HCEC 1CT (cell line): Measurements from ENCODE around the gene CSH1.

ENCODE experiments used
- DNase-seq: peaks from one replicate; pipeline ENCODE4 v3.0.0-alpha.2; 2017

The CSH1 gene

GRCh38 chr17:63855185-63855584 is 41.2 kb downstream of the CSH1 start:
- DNase-seq, result no peak

- DNase-seq, result no peak
These were observed 41.7 kb downstream of the CSH1 start for GRCh38 chr17:63854709-63855108.

GRCh38 chr17:63853260-63853659 is 43.1 kb downstream of the CSH1 start:
- no peak for DNase-seq

- DNase-seq, result no peak
These were observed 46.0 kb downstream of the CSH1 start for GRCh38 chr17:63850401-63850800.

GRCh38 chr17:63848834-63849689 is 47.3 kb downstream of the CSH1 start:
- DNase-seq, result no peak

GRCh38 chr17:63847525-63848249 is 48.7 kb downstream of the CSH1 start:
- no peak for DNase-seq

- no peak for DNase-seq
These were observed 50.9 kb downstream of the CSH1 start for GRCh38 chr17:63845509-63845908.
